Pulmonary artery endothelial cell (primary cell): ENCODE measurements around the gene RTKN. TPM values are rescaled to one million over a fixed set of nuclear protein-coding genes. Genes with fewer than 3 reads are reported as not detected.

Experiments
- DNase-seq: peaks from one replicate; pipeline ENCODE4 v3.0.0-alpha.2; 2011; ENCODE audit warnings: low read depth, low spot score
- total RNA-seq: library from RNA; depleted of rRNA; stranded (reverse); fragments of >200 nt; gene quantifications from 2 replicates; pipeline ENCODE4 v1.2.3, GENCODE V29; 2014

Gene RTKN
- total RNA-seq, 1 donor from 2014 or later, result 6.1 TPM

DNA sequence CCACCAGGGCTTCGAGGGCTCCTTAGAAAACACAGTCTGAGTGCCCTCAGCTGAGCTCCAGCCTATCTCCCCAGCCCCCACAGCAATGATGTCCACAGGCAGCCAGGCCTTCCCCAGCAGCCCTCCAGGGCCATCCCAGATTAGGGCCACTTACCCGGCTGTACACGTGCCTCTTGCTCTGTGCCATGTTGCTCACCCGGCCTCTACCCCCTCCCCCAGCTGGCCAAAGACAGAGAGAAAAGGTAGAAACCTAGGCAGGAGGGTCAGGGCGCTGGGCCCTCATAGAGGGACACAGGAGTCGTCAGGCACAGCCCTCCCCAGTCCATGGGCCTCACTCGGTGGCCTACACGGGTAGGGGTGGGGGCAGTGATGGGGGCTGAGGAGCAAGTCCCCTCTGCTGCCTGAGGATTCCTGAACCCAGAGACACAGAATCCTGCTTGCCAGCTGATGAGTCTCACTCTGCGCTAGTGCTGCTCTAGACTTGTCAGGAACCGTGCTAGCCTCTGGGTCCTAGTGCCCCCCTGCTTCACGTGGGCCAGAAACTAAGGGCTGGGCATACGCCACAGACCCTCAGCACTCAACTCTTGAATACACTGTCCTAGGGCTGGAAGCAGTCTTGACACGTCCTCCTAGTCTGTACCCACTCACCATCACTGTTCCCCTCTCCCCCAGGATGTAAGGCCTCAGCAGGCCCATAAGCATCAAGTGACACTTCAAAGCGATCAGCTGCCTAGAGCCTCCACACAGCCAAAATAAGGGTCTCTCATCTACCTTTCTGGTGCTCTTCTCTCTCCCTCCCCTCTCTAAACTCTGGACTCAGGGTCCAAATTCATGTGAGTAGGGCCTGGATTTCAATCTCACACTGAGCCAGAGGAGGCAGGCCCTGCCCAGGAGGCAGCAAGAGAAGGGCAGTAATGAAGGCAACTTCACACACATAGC is 61.6 kb downstream of the RTKN start, which contains the start of gene DCTN1:
Gene DCTN1, minus strand, starts transcription at position 461 of the 939 bp plus-strand sequence. Its CDS starts 274 bp downstream, at position 187.
- no peak for DNase-seq

- no peak for DNase-seq
Measured at GRCh38 chr2:74378007-74378406, 63.7 kb downstream of the RTKN start.

GRCh38 chr2:74375838-74376237 is 65.9 kb downstream of the RTKN start:
- DNase-seq, result no peak

Other genes with a start within 250 kb of the RTKN start
- 166 and 191 TPM in 2 replicates for gene MTHFD2, start 243.3 kb downstream of the RTKN start, total RNA-seq
- 0.04 TPM in 1 of 2 replicates, not detected in the other for gene SLC4A5, start 98.5 kb downstream of the RTKN start, total RNA-seq
- 143 and 172 TPM in 2 replicates for gene DCTN1, start 61.6 kb downstream of the RTKN start, total RNA-seq
- 0.13 and 0.28 TPM in 2 replicates for gene C2orf81, start 20.3 kb downstream of the RTKN start, total RNA-seq
- gene WDR54, start 20.2 kb downstream of the RTKN start, total RNA-seq, result 40.7 and 59.7 TPM in 2 replicates
- gene INO80B, start 13.2 kb upstream of the RTKN start, total RNA-seq, result 13.1 and 16.2 TPM in 2 replicates
- gene WBP1, start 16.5 kb upstream of the RTKN start, total RNA-seq, result 26.7 and 33.4 TPM in 2 replicates
- 75.1 and 82.4 TPM in 2 replicates for gene MOGS, start 23.4 kb upstream of the RTKN start, total RNA-seq
- gene MRPL53, start 30.7 kb upstream of the RTKN start, total RNA-seq, result 28.6 and 45.8 TPM in 2 replicates
- 14.4 and 21.1 TPM in 2 replicates for gene CCDC142, start 41.1 kb upstream of the RTKN start, total RNA-seq
- gene TTC31, start 41.1 kb upstream of the RTKN start, total RNA-seq, result 7.3 and 10.1 TPM in 2 replicates
- 2.4 and 4.2 TPM in 2 replicates for gene LBX2, start 57.7 kb upstream of the RTKN start, total RNA-seq
- 15.0 and 18.2 TPM in 2 replicates for gene PCGF1, start 65.8 kb upstream of the RTKN start, total RNA-seq
- not detected in 2 replicates for gene TLX2, start 72.5 kb upstream of the RTKN start, total RNA-seq
- not detected in 2 replicates for gene DQX1, start 84.3 kb upstream of the RTKN start, total RNA-seq
- gene AUP1, start 87.8 kb upstream of the RTKN start, total RNA-seq, result 95.4 and 124 TPM in 2 replicates
- gene HTRA2, start 88.0 kb upstream of the RTKN start, total RNA-seq, result 52.5 and 59.9 TPM in 2 replicates
- 1.2 and 1.8 TPM in 2 replicates for gene LOXL3, start 112.0 kb upstream of the RTKN start, total RNA-seq
- 15.7 and 20.9 TPM in 2 replicates for gene DOK1, start 112.8 kb upstream of the RTKN start, total RNA-seq
- gene M1AP, start 206.4 kb upstream of the RTKN start, total RNA-seq, result not detected in 2 replicates
- gene SEMA4F, start 212.3 kb upstream of the RTKN start, total RNA-seq, result 5.5 and 6.4 TPM in 2 replicates